SK-N-SH (cell line): ENCODE data around the gene ZNF106.

Experiments used
- EP300 ChIP-seq, 2 experiments: IDR thresholded peaks; 2 replicates each; pipeline versions ENCODE4 v1.4.0 to v1.6.1; 2012; ENCODE audit warnings: borderline replicate concordance in 1 of 2, low read depth in 1 of 2, low read length in 1 of 2
- EZH2phosphoT487 ChIP-seq: fragments of 200-600 bp; sonication (generic); IDR thresholded peaks from 2 replicates; pipeline ENCODE4 v1.6.1; 2017; ENCODE audit warnings: low read depth, mixed run types, mild to moderate bottlenecking, antibody characterized with exemption, moderate library complexity, borderline replicate concordance
- GATA2 ChIP-seq: sonication (generic); formaldehyde crosslinking; IDR thresholded peaks from 2 replicates; pipeline ENCODE4 v1.5.0; 2020; ENCODE audit warnings: mild to moderate bottlenecking, missing genetic modification reagents
- POLR2AphosphoS5 ChIP-seq: IDR thresholded peaks from 2 replicates; pipeline ENCODE4 v1.6.1; 2012; ENCODE audit warnings: low read depth, low read length
- RAD21 ChIP-seq: IDR thresholded peaks from 2 replicates; pipeline ENCODE4 v1.6.1; 2012; ENCODE audit warnings: mild to moderate bottlenecking, low read length
- RCOR1 ChIP-seq: fragments of 150-350 bp; IDR thresholded peaks from 2 replicates; pipeline ENCODE4 v1.6.1; 2017; ENCODE audit warnings: antibody characterized with exemption, low read length
- TCF12 ChIP-seq: IDR thresholded peaks from 2 replicates; pipeline ENCODE4 v1.4.0; 2012
- TF ChIP-seq, protein P1 (sequence below): fragments of 200-600 bp; sonication (generic); IDR thresholded peaks from 2 replicates; pipeline ENCODE4 v1.6.1; 2017; ENCODE audit warnings: antibody characterized with exemption, mild to moderate bottlenecking, moderate library complexity
- TF ChIP-seq, protein P2 (sequence below): IDR thresholded peaks from 2 replicates; pipeline ENCODE4; 2012
- TF ChIP-seq, protein P3 (sequence below): IDR thresholded peaks from 2 replicates; pipeline ENCODE4 v1.4.0; 2012; ENCODE audit warnings: low read depth
- TF ChIP-seq, protein P4 (sequence below): IDR thresholded peaks from 2 replicates; pipeline ENCODE4 v1.4.0; 2012; ENCODE audit warnings: low read depth, borderline replicate concordance
- TF ChIP-seq, protein P5 (sequence below): fragments of 150-350 bp; IDR thresholded peaks from 2 replicates; pipeline ENCODE4 v1.6.1; 2017; ENCODE audit warnings: antibody characterized with exemption, low read length, low read depth, borderline replicate concordance

DNA sequence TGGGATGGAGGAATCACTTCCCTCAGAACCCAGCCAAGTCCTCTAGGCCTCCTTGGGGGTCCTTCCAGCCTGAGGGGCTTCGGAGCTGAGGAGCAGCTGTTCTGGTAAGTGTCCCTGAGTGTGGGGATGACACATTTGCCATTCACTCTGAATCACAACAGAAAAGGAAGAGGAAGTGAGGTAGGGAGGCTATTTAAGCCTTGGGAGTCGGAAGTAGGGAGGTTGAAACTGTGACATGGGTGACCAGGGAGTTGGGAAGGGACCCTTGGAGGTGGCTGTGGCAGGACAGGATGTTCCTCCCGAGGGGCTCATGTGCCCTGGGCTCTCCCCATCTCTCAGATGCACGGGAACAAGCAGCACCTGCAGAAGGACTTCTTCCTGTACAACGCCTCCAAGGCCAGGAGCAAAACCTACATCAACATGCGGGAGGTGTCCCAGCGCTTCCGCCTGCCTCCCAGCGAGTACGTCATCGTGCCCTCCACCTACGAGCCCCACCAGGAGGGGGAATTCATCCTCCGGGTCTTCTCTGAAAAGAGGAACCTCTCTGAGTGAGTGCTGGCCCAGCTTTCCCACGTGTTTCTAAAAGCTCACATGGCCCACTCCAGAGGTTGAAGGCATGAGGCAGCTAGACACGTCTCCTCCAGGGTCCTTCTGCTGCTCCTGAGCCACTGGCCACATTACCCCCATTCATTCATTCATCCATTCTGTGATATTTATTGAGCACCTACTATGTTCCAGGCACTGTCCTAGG, 88.3 kb downstream of the ZNF106 start:
- TF ChIP-seq, protein P1, sequence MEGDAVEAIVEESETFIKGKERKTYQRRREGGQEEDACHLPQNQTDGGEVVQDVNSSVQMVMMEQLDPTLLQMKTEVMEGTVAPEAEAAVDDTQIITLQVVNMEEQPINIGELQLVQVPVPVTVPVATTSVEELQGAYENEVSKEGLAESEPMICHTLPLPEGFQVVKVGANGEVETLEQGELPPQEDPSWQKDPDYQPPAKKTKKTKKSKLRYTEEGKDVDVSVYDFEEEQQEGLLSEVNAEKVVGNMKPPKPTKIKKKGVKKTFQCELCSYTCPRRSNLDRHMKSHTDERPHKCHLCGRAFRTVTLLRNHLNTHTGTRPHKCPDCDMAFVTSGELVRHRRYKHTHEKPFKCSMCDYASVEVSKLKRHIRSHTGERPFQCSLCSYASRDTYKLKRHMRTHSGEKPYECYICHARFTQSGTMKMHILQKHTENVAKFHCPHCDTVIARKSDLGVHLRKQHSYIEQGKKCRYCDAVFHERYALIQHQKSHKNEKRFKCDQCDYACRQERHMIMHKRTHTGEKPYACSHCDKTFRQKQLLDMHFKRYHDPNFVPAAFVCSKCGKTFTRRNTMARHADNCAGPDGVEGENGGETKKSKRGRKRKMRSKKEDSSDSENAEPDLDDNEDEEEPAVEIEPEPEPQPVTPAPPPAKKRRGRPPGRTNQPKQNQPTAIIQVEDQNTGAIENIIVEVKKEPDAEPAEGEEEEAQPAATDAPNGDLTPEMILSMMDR, result no peak
- no peak for TF ChIP-seq RAD21
- TF ChIP-seq, protein P2, sequence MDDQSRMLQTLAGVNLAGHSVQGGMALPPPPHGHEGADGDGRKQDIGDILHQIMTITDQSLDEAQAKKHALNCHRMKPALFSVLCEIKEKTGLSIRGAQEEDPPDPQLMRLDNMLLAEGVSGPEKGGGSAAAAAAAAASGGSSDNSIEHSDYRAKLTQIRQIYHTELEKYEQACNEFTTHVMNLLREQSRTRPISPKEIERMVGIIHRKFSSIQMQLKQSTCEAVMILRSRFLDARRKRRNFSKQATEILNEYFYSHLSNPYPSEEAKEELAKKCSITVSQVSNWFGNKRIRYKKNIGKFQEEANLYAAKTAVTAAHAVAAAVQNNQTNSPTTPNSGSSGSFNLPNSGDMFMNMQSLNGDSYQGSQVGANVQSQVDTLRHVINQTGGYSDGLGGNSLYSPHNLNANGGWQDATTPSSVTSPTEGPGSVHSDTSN, result no peak
- no peak for TF ChIP-seq RCOR1
- TF ChIP-seq, protein P3, sequence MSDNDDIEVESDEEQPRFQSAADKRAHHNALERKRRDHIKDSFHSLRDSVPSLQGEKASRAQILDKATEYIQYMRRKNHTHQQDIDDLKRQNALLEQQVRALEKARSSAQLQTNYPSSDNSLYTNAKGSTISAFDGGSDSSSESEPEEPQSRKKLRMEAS, result no peak
- TF ChIP-seq, protein P4, sequence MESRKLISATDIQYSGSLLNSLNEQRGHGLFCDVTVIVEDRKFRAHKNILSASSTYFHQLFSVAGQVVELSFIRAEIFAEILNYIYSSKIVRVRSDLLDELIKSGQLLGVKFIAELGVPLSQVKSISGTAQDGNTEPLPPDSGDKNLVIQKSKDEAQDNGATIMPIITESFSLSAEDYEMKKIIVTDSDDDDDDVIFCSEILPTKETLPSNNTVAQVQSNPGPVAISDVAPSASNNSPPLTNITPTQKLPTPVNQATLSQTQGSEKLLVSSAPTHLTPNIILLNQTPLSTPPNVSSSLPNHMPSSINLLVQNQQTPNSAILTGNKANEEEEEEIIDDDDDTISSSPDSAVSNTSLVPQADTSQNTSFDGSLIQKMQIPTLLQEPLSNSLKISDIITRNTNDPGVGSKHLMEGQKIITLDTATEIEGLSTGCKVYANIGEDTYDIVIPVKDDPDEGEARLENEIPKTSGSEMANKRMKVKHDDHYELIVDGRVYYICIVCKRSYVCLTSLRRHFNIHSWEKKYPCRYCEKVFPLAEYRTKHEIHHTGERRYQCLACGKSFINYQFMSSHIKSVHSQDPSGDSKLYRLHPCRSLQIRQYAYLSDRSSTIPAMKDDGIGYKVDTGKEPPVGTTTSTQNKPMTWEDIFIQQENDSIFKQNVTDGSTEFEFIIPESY, result no peak
- no peak for TF ChIP-seq TCF12
- TF ChIP-seq EZH2phosphoT487, result no peak
- no peak for TF ChIP-seq POLR2AphosphoS5
- TF ChIP-seq GATA2 (CRISPR knock-in tag), result no peak
- no peak for TF ChIP-seq EP300 (IDR thresholded peaks at IDR 0.05; ENCODE audit: borderline replicate concordance in 1 of 2, low read depth in 1 of 2, low read length in 1 of 2)
- TF ChIP-seq, protein P5, sequence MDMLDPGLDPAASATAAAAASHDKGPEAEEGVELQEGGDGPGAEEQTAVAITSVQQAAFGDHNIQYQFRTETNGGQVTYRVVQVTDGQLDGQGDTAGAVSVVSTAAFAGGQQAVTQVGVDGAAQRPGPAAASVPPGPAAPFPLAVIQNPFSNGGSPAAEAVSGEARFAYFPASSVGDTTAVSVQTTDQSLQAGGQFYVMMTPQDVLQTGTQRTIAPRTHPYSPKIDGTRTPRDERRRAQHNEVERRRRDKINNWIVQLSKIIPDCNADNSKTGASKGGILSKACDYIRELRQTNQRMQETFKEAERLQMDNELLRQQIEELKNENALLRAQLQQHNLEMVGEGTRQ, result no peak
